Glutamatergic neuron (in vitro differentiated cells): ENCODE results near the gene ACAP3. TPM values are rescaled to one million over a fixed set of nuclear protein-coding genes. Genes with fewer than 3 reads are reported as not detected.
A peak's percentile ranks its signal among the peaks of the same experiment; 100 is the strongest.

ENCODE experiments used
- DNase-seq: peaks from one replicate; pipeline ENCODE4 v3.0.0; 2022
- H3K27ac Mint-ChIP-seq: one replicate; pipeline ENCODE4 v1.8.0; 2020; ENCODE audit warnings: mild to moderate bottlenecking, mixed read lengths, inconsistent platforms; ENCODE audit not compliant: unreplicated experiment
- H3K27me3 Mint-ChIP-seq: one replicate; pipeline ENCODE4 v1.8.0; 2020; ENCODE audit warnings: mild to moderate bottlenecking, moderate library complexity, mixed read lengths, inconsistent platforms; ENCODE audit not compliant: unreplicated experiment
- H3K36me3 Mint-ChIP-seq: one replicate; pipeline ENCODE4 v1.8.0; 2020; ENCODE audit warnings: mild to moderate bottlenecking, mixed read lengths, inconsistent platforms; ENCODE audit not compliant: unreplicated experiment
- H3K4me1 Mint-ChIP-seq: one replicate; pipeline ENCODE4 v1.8.0; 2020; ENCODE audit warnings: mild to moderate bottlenecking, low read depth, mixed read lengths, inconsistent platforms; ENCODE audit not compliant: unreplicated experiment
- H3K4me3 Mint-ChIP-seq: one replicate; pipeline ENCODE4 v1.8.0; 2020; ENCODE audit warnings: mild to moderate bottlenecking, mixed read lengths, inconsistent platforms; ENCODE audit not compliant: unreplicated experiment
- H3K9me3 Mint-ChIP-seq: one replicate; pipeline ENCODE4 v1.8.0; 2020; ENCODE audit warnings: mild to moderate bottlenecking, moderate library complexity, mixed read lengths, inconsistent platforms; ENCODE audit not compliant: unreplicated experiment
- CTCF ChIP-seq: fragments of 200-600 bp; sonication (generic); IDR thresholded peaks from one replicate; pipeline ENCODE4 v1.5.0; 2021; ENCODE audit not compliant: partially characterized antibody, unreplicated experiment
- total RNA-seq: library from RNA; stranded (reverse); fragmentation: NEBNext Ultra II Directional; extraction: Animal tissue kit (Norgen Biotek cat#: 25700); gene quantifications from one replicate; pipeline ENCODE4 v1.2.1, GENCODE V29; 2021; ENCODE audit not compliant: unreplicated experiment

The ACAP3 gene
- total RNA-seq, 1 donor from 2014 or later, result 1,099 TPM

- peaks cover 30% of the 10 kb centered on the region for H3K9me3 Mint-ChIP-seq
- peak overlapping the region; percentile 86 for H3K27ac Mint-ChIP-seq
- H3K4me3 Mint-ChIP-seq, result peak overlapping the region; percentile 70
- H3K4me1 Mint-ChIP-seq, result peaks cover 6% of the 10 kb centered on the region
- DNase-seq, result peak; percentile 57
- peaks cover 42% of the 10 kb centered on the region for H3K27me3 Mint-ChIP-seq
- TF ChIP-seq CTCF, result no peak
- H3K36me3 Mint-ChIP-seq, result no peaks in the 10 kb centered on the region
These were observed 4.7 kb downstream of the ACAP3 start for GRCh38 chr1:1302951-1303509.

GRCh38 chr1:1302006-1302430 lies 5.7 kb downstream of the ACAP3 start:
- no peak overlapping the region for H3K4me3 Mint-ChIP-seq
- no peaks in the 10 kb centered on the region for H3K36me3 Mint-ChIP-seq
- H3K27ac Mint-ChIP-seq, result peak overlapping the region; percentile 52
- H3K27me3 Mint-ChIP-seq, result peaks cover 41% of the 10 kb centered on the region
- H3K4me1 Mint-ChIP-seq, result peaks cover 6% of the 10 kb centered on the region
- peak; percentile 45 for DNase-seq
- H3K9me3 Mint-ChIP-seq, result peaks cover 30% of the 10 kb centered on the region
- TF ChIP-seq CTCF, result peak; percentile 69

- TF ChIP-seq CTCF, result peak; percentile 13
- Mint-ChIP-seq H3K4me3 (no peak overlapping the region), H3K4me1 (peaks cover 6% of the 10 kb centered on the region), H3K27ac (peak overlapping the region; percentile 90), H3K36me3 (no peaks in the 10 kb centered on the region), H3K27me3 (peaks cover 36% of the 10 kb centered on the region), H3K9me3 (peaks cover 21% of the 10 kb centered on the region)
- peak; percentile 16 for DNase-seq
These were observed 7.4 kb downstream of the ACAP3 start for GRCh38 chr1:1300352-1300739.

- Mint-ChIP-seq H3K27me3 (peaks cover 39% of the 10 kb centered on the region), H3K4me3 (peak overlapping the region; percentile 30), H3K4me1 (peaks cover 6% of the 10 kb centered on the region), H3K36me3 (no peaks in the 10 kb centered on the region), H3K9me3 (peaks cover 21% of the 10 kb centered on the region), H3K27ac (peak overlapping the region; percentile 90)
- DNase-seq, result peak; percentile 36
- TF ChIP-seq CTCF, result peak; percentile 73
These were observed 7.9 kb downstream of the ACAP3 start for GRCh38 chr1:1299686-1300351.

- H3K27ac Mint-ChIP-seq, result peak overlapping the region; percentile 90
- H3K4me3 Mint-ChIP-seq, result peak overlapping the region; percentile 30
- no peaks in the 10 kb centered on the region for H3K36me3 Mint-ChIP-seq
- H3K27me3 Mint-ChIP-seq, result peaks cover 36% of the 10 kb centered on the region
- H3K4me1 Mint-ChIP-seq, result peaks cover 6% of the 10 kb centered on the region
- peak; percentile 96 for DNase-seq
- TF ChIP-seq CTCF, result no peak
- peaks cover 18% of the 10 kb centered on the region for H3K9me3 Mint-ChIP-seq
These were observed 8.7 kb downstream of the ACAP3 start for GRCh38 chr1:1298861-1299685.
